Loucy (cell line): ENCODE results near the gene OR1L1.

Source experiments
- H2AFZ ChIP-seq: fragments of 200-600 bp; sonication (generic); 2 replicates; pipeline ENCODE4 v1.6.0; 2016; ENCODE audit warnings: antibody characterized with exemption, mild to moderate bottlenecking, low read length, moderate library complexity
- H3F3A ChIP-seq: fragments of 200-600 bp; 2 replicates; pipeline ENCODE4 v1.6.0; 2016; ENCODE audit warnings: antibody characterized with exemption, low read depth, mild to moderate bottlenecking
- H3K27me3 ChIP-seq: fragments of 200-600 bp; sonication (generic); 2 replicates; pipeline ENCODE4 v1.6.1; 2014; ENCODE audit warnings: low read length, mild to moderate bottlenecking; ENCODE audit not compliant: insufficient read depth, poor library complexity, severe bottlenecking
- H3K36me3 ChIP-seq: fragments of 200-600 bp; sonication (generic); 2 replicates; pipeline ENCODE4 v1.6.1; 2016; ENCODE audit warnings: low read length; ENCODE audit not compliant: insufficient read depth
- H3K4me1 ChIP-seq: fragments of 200-600 bp; sonication (generic); 2 replicates; pipeline ENCODE4 v1.5.1; 2014; ENCODE audit warnings: low read length, mild to moderate bottlenecking; ENCODE audit not compliant: insufficient read depth, poor library complexity, severe bottlenecking
- H3K4me2 ChIP-seq: fragments of 200-600 bp; sonication (generic); 2 replicates; pipeline ENCODE4 v1.6.0; 2014; ENCODE audit warnings: antibody characterized with exemption, low read length, low read depth, mild to moderate bottlenecking; ENCODE audit not compliant: poor library complexity, severe bottlenecking
- H3K4me3 ChIP-seq: fragments of 200-600 bp; sonication (generic); 2 replicates; pipeline ENCODE4 v1.5.1; 2014; ENCODE audit warnings: low read length, mild to moderate bottlenecking, mixed read lengths; ENCODE audit not compliant: poor library complexity, severe bottlenecking
- H3K79me2 ChIP-seq: fragments of 200-600 bp; sonication (generic); 2 replicates; pipeline ENCODE4 v1.6.1; 2014; ENCODE audit warnings: low read length; ENCODE audit not compliant: insufficient read depth
- H3K9ac ChIP-seq: fragments of 200-600 bp; sonication (generic); 2 replicates; pipeline ENCODE4 v1.6.0; 2014; ENCODE audit warnings: mild to moderate bottlenecking, low read depth, low read length, moderate library complexity; ENCODE audit not compliant: poor library complexity, severe bottlenecking
- H3K9me2 ChIP-seq: fragments of 200-600 bp; sonication (generic); replicated peaks from 2 replicates; pipeline ENCODE4 v1.6.1; 2016; ENCODE audit warnings: low read depth, low read length, mixed read lengths
- H3K9me3 ChIP-seq: fragments of 200-600 bp; sonication (generic); 2 replicates; pipeline ENCODE4 v1.6.1; 2014; ENCODE audit warnings: mild to moderate bottlenecking, antibody characterized with exemption, low read length, low read depth; ENCODE audit not compliant: insufficient read depth
- H4K20me1 ChIP-seq: fragments of 200-600 bp; sonication (generic); 2 replicates; pipeline ENCODE4 v1.6.0; 2014; ENCODE audit warnings: antibody characterized with exemption, low read length, mild to moderate bottlenecking; ENCODE audit not compliant: insufficient read depth, poor library complexity, severe bottlenecking
- EZH2phosphoT487 ChIP-seq: fragments of 200-600 bp; IDR thresholded peaks from 2 replicates; pipeline ENCODE4 v1.6.1; 2018; ENCODE audit warnings: antibody characterized with exemption, mild to moderate bottlenecking, moderate library complexity, borderline replicate concordance
- TF ChIP-seq, protein P1 (sequence below): fragments of 200-600 bp; sonication (generic); conservative IDR thresholded peaks from 2 replicates; pipeline ENCODE4 v1.5.1; 2014; ENCODE audit warnings: mild to moderate bottlenecking, antibody characterized with exemption, low read length

Gene OR1L1

DNA sequence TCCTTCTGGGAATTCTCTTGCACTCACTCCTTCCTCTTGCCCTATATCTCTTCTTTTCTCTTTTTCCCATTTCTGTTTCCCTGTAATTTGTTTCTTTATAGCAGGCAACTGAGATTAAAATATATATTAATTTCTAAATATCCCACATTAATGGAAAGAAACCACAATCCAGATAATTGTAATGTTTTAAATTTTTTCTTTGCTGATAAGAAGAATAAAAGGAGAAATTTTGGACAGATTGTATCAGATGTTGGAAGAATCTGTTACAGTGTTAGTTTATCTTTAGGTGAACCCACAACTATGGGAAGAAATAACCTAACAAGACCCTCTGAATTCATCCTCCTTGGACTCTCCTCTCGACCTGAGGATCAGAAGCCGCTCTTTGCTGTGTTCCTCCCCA, at the start of gene OR1L1:
TSS of gene OR1L1 (plus strand) at position 301 of the 400 bp plus-strand sequence. CDS start at position 301, 0 bp downstream.
- no peak within 1 kb of the TSS for H2AFZ ChIP-seq
- H3K36me3 ChIP-seq = no peaks in the 10 kb centered on the region
- no peak within 1 kb of the TSS for H3K9ac ChIP-seq
- H3K9me3 ChIP-seq = no peaks in the 10 kb centered on the region
- H3K4me2 ChIP-seq = no peak within 1 kb of the TSS
- H3K27me3 ChIP-seq = no peaks in the 10 kb centered on the region
- H3F3A ChIP-seq = no peaks in the 10 kb centered on the region
- no peaks in the 10 kb centered on the region for H3K79me2 ChIP-seq
- H3K4me1 ChIP-seq = no peaks in the 10 kb centered on the region
- H3K4me3 ChIP-seq = no peak within 1 kb of the TSS
- no peaks in the 10 kb centered on the region for H3K9me2 ChIP-seq
- no peak for TF ChIP-seq EZH2phosphoT487
- TF ChIP-seq, protein P1, sequence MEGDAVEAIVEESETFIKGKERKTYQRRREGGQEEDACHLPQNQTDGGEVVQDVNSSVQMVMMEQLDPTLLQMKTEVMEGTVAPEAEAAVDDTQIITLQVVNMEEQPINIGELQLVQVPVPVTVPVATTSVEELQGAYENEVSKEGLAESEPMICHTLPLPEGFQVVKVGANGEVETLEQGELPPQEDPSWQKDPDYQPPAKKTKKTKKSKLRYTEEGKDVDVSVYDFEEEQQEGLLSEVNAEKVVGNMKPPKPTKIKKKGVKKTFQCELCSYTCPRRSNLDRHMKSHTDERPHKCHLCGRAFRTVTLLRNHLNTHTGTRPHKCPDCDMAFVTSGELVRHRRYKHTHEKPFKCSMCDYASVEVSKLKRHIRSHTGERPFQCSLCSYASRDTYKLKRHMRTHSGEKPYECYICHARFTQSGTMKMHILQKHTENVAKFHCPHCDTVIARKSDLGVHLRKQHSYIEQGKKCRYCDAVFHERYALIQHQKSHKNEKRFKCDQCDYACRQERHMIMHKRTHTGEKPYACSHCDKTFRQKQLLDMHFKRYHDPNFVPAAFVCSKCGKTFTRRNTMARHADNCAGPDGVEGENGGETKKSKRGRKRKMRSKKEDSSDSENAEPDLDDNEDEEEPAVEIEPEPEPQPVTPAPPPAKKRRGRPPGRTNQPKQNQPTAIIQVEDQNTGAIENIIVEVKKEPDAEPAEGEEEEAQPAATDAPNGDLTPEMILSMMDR = no peak
- no peaks in the 10 kb centered on the region for H4K20me1 ChIP-seq

DNA sequence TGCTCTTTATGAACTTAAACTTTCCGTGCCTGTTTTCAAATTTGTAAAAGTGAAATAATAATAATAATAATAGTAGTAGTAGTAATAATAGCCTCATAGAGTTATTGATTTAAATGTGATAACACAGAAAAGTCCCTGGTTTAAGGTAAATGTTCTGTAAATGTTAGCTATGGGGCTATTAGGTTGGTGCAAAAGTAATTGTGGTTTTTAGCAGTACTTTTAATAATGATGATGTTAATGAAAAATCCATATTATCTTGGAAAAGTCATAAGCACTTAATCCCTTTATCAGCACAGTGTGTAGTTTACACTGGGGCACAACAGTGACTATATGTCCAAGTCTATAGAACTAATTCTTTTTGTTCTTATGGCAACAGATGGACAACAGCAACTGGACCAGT, 47.2 kb upstream of the OR1L1 start, which contains the start of gene OR1Q1:
TSS of gene OR1Q1 (plus strand) at position 377 of the 400 bp plus-strand sequence. CDS start at position 377, 0 bp downstream.
- no peak for TF ChIP-seq EZH2phosphoT487
- TF ChIP-seq, protein P1 = no peak
- Histone ChIP-seq H3K9me2 (no peaks in the 10 kb centered on the region), H3K4me3 (no peak within 1 kb of the TSS), H3F3A (no peaks in the 10 kb centered on the region), H4K20me1 (no peaks in the 10 kb centered on the region), H3K79me2 (no peaks in the 10 kb centered on the region), H3K36me3 (no peaks in the 10 kb centered on the region), H3K9me3 (no peaks in the 10 kb centered on the region), H3K27me3 (no peaks in the 10 kb centered on the region), H3K4me2 (no peak within 1 kb of the TSS), H3K4me1 (no peaks in the 10 kb centered on the region), H2AFZ (no peak within 1 kb of the TSS), H3K9ac (no peak within 1 kb of the TSS)

GRCh38 chr9:122619996-122620395, 41.5 kb upstream of the OR1L1 start:
- Histone ChIP-seq H3K36me3 (no peaks in the 10 kb centered on the region), H3K9ac (no peak overlapping the region), H3K79me2 (no peaks in the 10 kb centered on the region), H4K20me1 (no peaks in the 10 kb centered on the region), H3F3A (no peaks in the 10 kb centered on the region), H3K9me2 (no peaks in the 10 kb centered on the region), H3K9me3 (no peaks in the 10 kb centered on the region), H3K4me1 (no peaks in the 10 kb centered on the region), H2AFZ (no peak overlapping the region), H3K4me2 (no peak overlapping the region), H3K27me3 (no peaks in the 10 kb centered on the region), H3K4me3 (no peak overlapping the region)
- TF ChIP-seq, protein P1 = no peak
- no peak for TF ChIP-seq EZH2phosphoT487
